Activated CD4-positive, alpha-beta T cell treated with anti-CD3 and anti-CD28 coated beads, Interleukin-2, amount 50 U/mL, for 4 hours (primary cell): Measurements from ENCODE around the gene PWP2.

Experiments used
- DNase-seq, 2 experiments: peaks; one replicate each; pipeline ENCODE4 v3.0.0-alpha.2; 2020

PWP2 gene

GRCh38 chr21:44107026-44107501 is at the start of gene PWP2:
Gene PWP2 (plus strand): TSS chr21:44107399. CDS start chr21:44107417, 18 bp downstream.
- DNase-seq: peak in 1 of 2 experiments; percentile 43

- no peak for DNase-seq
Observed at GRCh38 chr21:44057960-44058651, 49.1 kb upstream of the PWP2 start.

GRCh38 chr21:44058652-44058964 is 48.6 kb upstream of the PWP2 start:
- DNase-seq: no peak

GRCh38 chr21:44058981-44059380 is 48.2 kb upstream of the PWP2 start:
- DNase-seq: no peak

GRCh38 chr21:44059710-44060109 is 47.5 kb upstream of the PWP2 start:
- DNase-seq: no peak

- DNase-seq: no peak
Observed at GRCh38 chr21:44062380-44062779, 44.8 kb upstream of the PWP2 start.

GRCh38 chr21:44063151-44063912 is 43.9 kb upstream of the PWP2 start:
- no peak for DNase-seq

- DNase-seq: no peak
Observed at GRCh38 chr21:44064852-44065403, 42.3 kb upstream of the PWP2 start.

GRCh38 chr21:44065428-44065827 is 41.8 kb upstream of the PWP2 start:
- peak; percentile 67 to 73 for DNase-seq

- no peak for DNase-seq
Observed at GRCh38 chr21:44066116-44066515, 41.1 kb upstream of the PWP2 start.

- DNase-seq: no peak
Observed at GRCh38 chr21:44067011-44067839, 40.0 kb upstream of the PWP2 start.

- no peak for DNase-seq
Observed at GRCh38 chr21:44070391-44070790, 36.8 kb upstream of the PWP2 start.

GRCh38 chr21:44071359-44072104 is 35.7 kb upstream of the PWP2 start:
- DNase-seq: no peak

GRCh38 chr21:44072111-44072510 is 35.1 kb upstream of the PWP2 start:
- no peak for DNase-seq

- no peak for DNase-seq
Observed at GRCh38 chr21:44074315-44074958, 32.8 kb upstream of the PWP2 start.

GRCh38 chr21:44076316-44076715 is 30.9 kb upstream of the PWP2 start:
- no peak for DNase-seq

- DNase-seq: no peak
Observed at GRCh38 chr21:44078411-44078981, 28.7 kb upstream of the PWP2 start.

- DNase-seq: no peak
Observed at GRCh38 chr21:44079446-44079845, 27.8 kb upstream of the PWP2 start.

GRCh38 chr21:44079846-44080245 is 27.4 kb upstream of the PWP2 start:
- DNase-seq: no peak

- DNase-seq: no peak
Observed at GRCh38 chr21:44082648-44083440, 24.4 kb upstream of the PWP2 start.
